HepG2 (cell line): ENCODE results near the gene GSDMA. TPM values are rescaled to one million over a fixed set of nuclear protein-coding genes. Genes with fewer than 3 reads are reported as not detected.
A peak's percentile ranks its signal among the peaks of the same experiment; 100 is the strongest.

Experiments
- AHR ChIP-seq: IDR thresholded peaks from 2 replicates; pipeline ENCODE4 v1.6.1; 2018; ENCODE audit warnings: missing genetic modification reagents, missing compliant biosample characterization
- ERF ChIP-seq: IDR thresholded peaks from 2 replicates; pipeline ENCODE4 v1.6.1; 2018; ENCODE audit warnings: missing biosample characterization, missing genetic modification reagents
- FIP1L1 ChIP-seq: fragments of 200-400 bp; formaldehyde crosslinking; IDR thresholded peaks from 2 replicates; pipeline ENCODE4 v1.6.1; 2018; ENCODE audit warnings: low read depth, mild to moderate bottlenecking, low read length, moderate library complexity, borderline replicate concordance; ENCODE audit not compliant: insufficient read depth
- HMG20B ChIP-seq: conservative IDR thresholded peaks from 2 replicates; pipeline ENCODE4 v1.6.1; 2016; ENCODE audit warnings: missing genetic modification reagents, missing compliant biosample characterization
- HNF4A ChIP-seq: sonication (generic); formaldehyde crosslinking; IDR thresholded peaks from 2 replicates; pipeline ENCODE4 v1.4.0; 2020; ENCODE audit warnings: missing genetic modification reagents
- MED1 ChIP-seq: sonication (generic); formaldehyde crosslinking; IDR thresholded peaks from 2 replicates; pipeline ENCODE4 v1.4.0; 2020; ENCODE audit warnings: missing genetic modification reagents
- NCOA5 ChIP-seq: sonication (generic); formaldehyde crosslinking; IDR thresholded peaks from 2 replicates; pipeline ENCODE4 v1.4.0; 2020; ENCODE audit warnings: missing genetic modification reagents
- NFE2L2 ChIP-seq: fragments of 150-350 bp; IDR thresholded peaks from 2 replicates; pipeline ENCODE4 v1.6.1; 2014; ENCODE audit warnings: low read length
- PHF5A ChIP-seq: IDR thresholded peaks from one replicate; pipeline ENCODE4 v1.6.1; 2018; ENCODE audit warnings: low read depth, missing genetic modification reagents; ENCODE audit not compliant: unreplicated experiment
- RFXAP ChIP-seq: sonication (generic); formaldehyde crosslinking; IDR thresholded peaks from 2 replicates; pipeline ENCODE4 v1.4.0; 2020; ENCODE audit warnings: missing genetic modification reagents, borderline replicate concordance
- SOX13 ChIP-seq, 3 experiments: fragments of 450-650 bp in 1 of 3; sonication (generic) in 1 of 3; formaldehyde crosslinking in 1 of 3; IDR thresholded peaks in 2 of 3; conservative IDR thresholded peaks in 1 of 3; 2 replicates each; pipeline versions ENCODE4 v1.5.0 to v1.6.1; 2016 to 2020; ENCODE audit warnings: antibody characterized with exemption in 1 of 3, mild to moderate bottlenecking in 1 of 3, missing compliant biosample characterization in 1 of 3, missing genetic modification reagents in 1 of 3, moderate library complexity in 1 of 3
- TBX3 ChIP-seq: fragments of 450-650 bp; IDR thresholded peaks from 2 replicates; pipeline ENCODE4 v1.6.1; 2017; ENCODE audit warnings: antibody characterized with exemption, mild to moderate bottlenecking, inconsistent platforms, borderline replicate concordance
- TCF7 ChIP-seq: sonication (generic); IDR thresholded peaks from 2 replicates; pipeline ENCODE4 v1.6.1; 2016; ENCODE audit warnings: antibody characterized with exemption, low read depth
- ZBTB1 ChIP-seq: sonication (generic); formaldehyde crosslinking; IDR thresholded peaks from 2 replicates; pipeline ENCODE4 v1.4.0; 2020; ENCODE audit warnings: missing genetic modification reagents, borderline replicate concordance
- ZNF124 ChIP-seq: sonication (generic); formaldehyde crosslinking; IDR thresholded peaks from 2 replicates; pipeline ENCODE4 v1.4.0; 2020; ENCODE audit warnings: missing genetic modification reagents
- ZNF180 ChIP-seq: sonication (generic); formaldehyde crosslinking; IDR thresholded peaks from 2 replicates; pipeline ENCODE4 v1.4.0; 2020; ENCODE audit warnings: low read depth, missing genetic modification reagents, borderline replicate concordance
- ZNF225 ChIP-seq: sonication (generic); formaldehyde crosslinking; IDR thresholded peaks from 2 replicates; pipeline ENCODE4 v1.4.0; 2020; ENCODE audit warnings: mild to moderate bottlenecking, missing genetic modification reagents
- ZNF337 ChIP-seq: sonication (generic); formaldehyde crosslinking; IDR thresholded peaks from 2 replicates; pipeline ENCODE4 v1.5.1; 2020; ENCODE audit warnings: missing genetic modification reagents, low read depth, mild to moderate bottlenecking, borderline replicate concordance
- ZNF670 ChIP-seq: sonication (generic); formaldehyde crosslinking; IDR thresholded peaks from 2 replicates; pipeline ENCODE4 v1.8.0; 2022; ENCODE audit warnings: mild to moderate bottlenecking, missing genetic modification reagents, borderline replicate concordance
- ZNF772 ChIP-seq: sonication (generic); formaldehyde crosslinking; IDR thresholded peaks from 2 replicates; pipeline ENCODE4 v1.5.0; 2020; ENCODE audit warnings: mild to moderate bottlenecking, missing genetic modification reagents
- ZNF878 ChIP-seq: sonication (generic); formaldehyde crosslinking; IDR thresholded peaks from 2 replicates; pipeline ENCODE4 v1.8.1; 2023; ENCODE audit warnings: mild to moderate bottlenecking, missing genetic modification reagents, moderate library complexity
- polyA plus RNA-seq, 8 experiments: library from polyadenylated mRNA; depleted of rRNA in 3 of 8; stranded (reverse) in 7 of 8; unstranded in 1 of 8; fragments of >200 nt; fragmentation: Illumina TruSeq in 4 of 8; extraction: Trizol in 4 of 8; gene quantifications; 2 replicates each; pipeline versions ENCODE4 v1.2.1 to v1.2.3, GENCODE V29; 2011 to 2016; ENCODE audit warnings: low read depth in 4 of 8, missing spikeins in 1 of 8, mixed read lengths in 1 of 8; ENCODE audit not compliant: insufficient read depth in 1 of 8
- total RNA-seq, 5 experiments: library from RNA; depleted of rRNA; stranded (reverse); fragments of >200 nt; fragmentation: Illumina TruSeq; extraction: Trizol; gene quantifications; 2 replicates each; pipeline ENCODE4 v1.2.3, GENCODE V29; 2016; ENCODE audit warnings: low read depth in 1 of 5
- TF ChIP-seq, protein P1 (sequence below): sonication (generic); formaldehyde crosslinking; IDR thresholded peaks from 2 replicates; pipeline ENCODE4 v1.9.0; 2022; ENCODE audit warnings: missing genetic modification reagents, mild to moderate bottlenecking, borderline replicate concordance
- TF ChIP-seq, protein P2 (sequence below): sonication (generic); formaldehyde crosslinking; IDR thresholded peaks from 2 replicates; pipeline ENCODE4 v1.5.0; 2020; ENCODE audit warnings: missing genetic modification reagents
- TF ChIP-seq, protein P3 (sequence below): sonication (generic); formaldehyde crosslinking; IDR thresholded peaks from 2 replicates; pipeline ENCODE4 v1.5.0; 2020; ENCODE audit warnings: mild to moderate bottlenecking, missing genetic modification reagents

Gene GSDMA
- total and polyA plus RNA-seq, 2 of the 13 experiments (the other 11 are each of a cell fraction or from before 2014, with no cell fraction given), result not detected

DNA sequence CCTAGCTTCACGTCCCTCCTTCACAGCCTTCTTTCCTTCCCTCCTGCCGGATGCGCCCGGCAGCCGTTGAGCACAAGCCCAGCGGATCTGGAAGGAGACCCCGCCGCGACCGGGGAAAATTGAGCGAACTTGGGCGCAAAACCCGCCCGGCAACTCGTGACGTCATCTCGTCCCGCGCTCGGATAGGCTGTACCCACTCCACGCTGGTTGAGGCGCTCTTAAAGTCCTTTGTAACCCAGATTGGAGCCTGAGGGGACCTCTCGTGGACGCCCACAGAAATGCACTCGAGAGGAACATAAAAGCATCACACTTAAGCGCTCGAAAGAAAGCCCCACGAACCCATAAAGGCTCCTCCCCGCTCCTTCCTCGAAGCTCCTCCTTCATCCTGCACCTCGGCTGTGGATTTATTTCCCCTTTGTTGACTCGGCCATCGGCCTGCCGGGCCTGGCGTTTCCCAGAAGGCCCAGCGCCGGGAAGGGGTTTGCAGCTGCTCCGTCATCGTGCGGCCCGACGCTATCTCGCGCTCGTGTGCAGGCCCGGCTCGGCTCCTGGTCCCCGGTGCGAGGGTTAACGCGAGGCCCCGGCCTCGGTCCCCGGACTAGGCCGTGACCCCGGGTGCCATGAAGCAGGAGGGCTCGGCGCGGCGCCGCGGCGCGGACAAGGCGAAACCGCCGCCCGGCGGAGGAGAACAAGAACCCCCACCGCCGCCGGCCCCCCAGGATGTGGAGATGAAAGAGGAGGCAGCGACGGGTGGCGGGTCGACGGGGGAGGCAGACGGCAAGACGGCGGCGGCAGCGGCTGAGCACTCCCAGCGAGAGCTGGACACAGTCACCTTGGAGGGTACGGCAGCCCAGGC is 17.8 kb downstream of the GSDMA start, which contains the start of gene PSMD3 (continued):
- TF ChIP-seq, protein P1, sequence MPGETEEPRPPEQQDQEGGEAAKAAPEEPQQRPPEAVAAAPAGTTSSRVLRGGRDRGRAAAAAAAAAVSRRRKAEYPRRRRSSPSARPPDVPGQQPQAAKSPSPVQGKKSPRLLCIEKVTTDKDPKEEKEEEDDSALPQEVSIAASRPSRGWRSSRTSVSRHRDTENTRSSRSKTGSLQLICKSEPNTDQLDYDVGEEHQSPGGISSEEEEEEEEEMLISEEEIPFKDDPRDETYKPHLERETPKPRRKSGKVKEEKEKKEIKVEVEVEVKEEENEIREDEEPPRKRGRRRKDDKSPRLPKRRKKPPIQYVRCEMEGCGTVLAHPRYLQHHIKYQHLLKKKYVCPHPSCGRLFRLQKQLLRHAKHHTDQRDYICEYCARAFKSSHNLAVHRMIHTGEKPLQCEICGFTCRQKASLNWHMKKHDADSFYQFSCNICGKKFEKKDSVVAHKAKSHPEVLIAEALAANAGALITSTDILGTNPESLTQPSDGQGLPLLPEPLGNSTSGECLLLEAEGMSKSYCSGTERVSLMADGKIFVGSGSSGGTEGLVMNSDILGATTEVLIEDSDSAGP (CRISPR knock-in tag), result peak; percentile 98
- TF ChIP-seq MED1 (CRISPR knock-in tag), result peak; percentile 85
- peak; percentile 93 for TF ChIP-seq ZNF670
- TF ChIP-seq, protein P2, sequence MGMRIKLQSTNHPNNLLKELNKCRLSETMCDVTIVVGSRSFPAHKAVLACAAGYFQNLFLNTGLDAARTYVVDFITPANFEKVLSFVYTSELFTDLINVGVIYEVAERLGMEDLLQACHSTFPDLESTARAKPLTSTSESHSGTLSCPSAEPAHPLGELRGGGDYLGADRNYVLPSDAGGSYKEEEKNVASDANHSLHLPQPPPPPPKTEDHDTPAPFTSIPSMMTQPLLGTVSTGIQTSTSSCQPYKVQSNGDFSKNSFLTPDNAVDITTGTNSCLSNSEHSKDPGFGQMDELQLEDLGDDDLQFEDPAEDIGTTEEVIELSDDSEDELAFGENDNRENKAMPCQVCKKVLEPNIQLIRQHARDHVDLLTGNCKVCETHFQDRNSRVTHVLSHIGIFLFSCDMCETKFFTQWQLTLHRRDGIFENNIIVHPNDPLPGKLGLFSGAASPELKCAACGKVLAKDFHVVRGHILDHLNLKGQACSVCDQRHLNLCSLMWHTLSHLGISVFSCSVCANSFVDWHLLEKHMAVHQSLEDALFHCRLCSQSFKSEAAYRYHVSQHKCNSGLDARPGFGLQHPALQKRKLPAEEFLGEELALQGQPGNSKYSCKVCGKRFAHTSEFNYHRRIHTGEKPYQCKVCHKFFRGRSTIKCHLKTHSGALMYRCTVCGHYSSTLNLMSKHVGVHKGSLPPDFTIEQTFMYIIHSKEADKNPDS (CRISPR knock-in tag), result peak; percentile 89
- TF ChIP-seq ZNF878 (CRISPR knock-in tag), result peak; percentile 21; the same call in 1 of the 2 replicates
- TF ChIP-seq ZNF337 (CRISPR knock-in tag), result peak; percentile 84; the same call in 1 of the 2 replicates
- peak; percentile 99 for TF ChIP-seq ZNF225 (CRISPR knock-in tag)
- TF ChIP-seq HNF4A (CRISPR knock-in tag), result peak; percentile 39
- peak; percentile 98 for TF ChIP-seq AHR (CRISPR knock-in tag)
- peak; percentile 82; the same call in 1 of the 2 replicates for TF ChIP-seq ZNF124 (CRISPR knock-in tag)
- peak; percentile 76; the same call in 1 of the 2 replicates for TF ChIP-seq FIP1L1
- TF ChIP-seq NFE2L2, result peak; percentile 61; the same call in 1 of the 2 replicates
- TF ChIP-seq, protein P3, sequence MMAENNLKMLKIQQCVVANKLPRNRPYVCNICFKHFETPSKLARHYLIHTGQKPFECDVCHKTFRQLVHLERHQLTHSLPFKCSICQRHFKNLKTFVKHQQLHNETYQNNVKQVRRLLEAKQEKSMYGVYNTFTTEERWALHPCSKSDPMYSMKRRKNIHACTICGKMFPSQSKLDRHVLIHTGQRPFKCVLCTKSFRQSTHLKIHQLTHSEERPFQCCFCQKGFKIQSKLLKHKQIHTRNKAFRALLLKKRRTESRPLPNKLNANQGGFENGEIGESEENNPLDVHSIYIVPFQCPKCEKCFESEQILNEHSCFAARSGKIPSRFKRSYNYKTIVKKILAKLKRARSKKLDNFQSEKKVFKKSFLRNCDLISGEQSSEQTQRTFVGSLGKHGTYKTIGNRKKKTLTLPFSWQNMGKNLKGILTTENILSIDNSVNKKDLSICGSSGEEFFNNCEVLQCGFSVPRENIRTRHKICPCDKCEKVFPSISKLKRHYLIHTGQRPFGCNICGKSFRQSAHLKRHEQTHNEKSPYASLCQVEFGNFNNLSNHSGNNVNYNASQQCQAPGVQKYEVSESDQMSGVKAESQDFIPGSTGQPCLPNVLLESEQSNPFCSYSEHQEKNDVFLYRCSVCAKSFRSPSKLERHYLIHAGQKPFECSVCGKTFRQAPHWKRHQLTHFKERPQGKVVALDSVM (CRISPR knock-in tag), result peak; percentile 74
- TF ChIP-seq HMG20B (CRISPR knock-in tag), result peak; percentile 88
- peak; percentile 95 for TF ChIP-seq PHF5A (CRISPR knock-in tag)
- peak; percentile 39; the same call in 1 of the 2 replicates for TF ChIP-seq TCF7
- peak; percentile 100 for TF ChIP-seq RFXAP (CRISPR knock-in tag)
- no peak for TF ChIP-seq NCOA5 (CRISPR knock-in tag)
- no peak; the same call in 1 of the 2 replicates for TF ChIP-seq TBX3
- TF ChIP-seq SOX13 (IDR thresholded peaks at IDR 0.05), result 0 out of 2 replicates have a peak, but pooled peaks have one; percentile 53
- peak in 1 of 2 experiments; percentile 64; a peak in 2 of 4 replicates for TF ChIP-seq SOX13 (CRISPR knock-in tag; conservative IDR thresholded peaks at IDR 0.05 in 1 of 2, IDR thresholded peaks at IDR 0.05 in 1 of 2)
- TF ChIP-seq ZNF180 (CRISPR knock-in tag), result no peak
- no peak for TF ChIP-seq ZBTB1 (CRISPR knock-in tag)
- TF ChIP-seq ZNF772 (CRISPR knock-in tag), result peak; percentile 95
- TF ChIP-seq ERF, result peak; percentile 98
